ENCODE measurements around the gene RAB3D. TPM values are rescaled to one million over a fixed set of nuclear protein-coding genes. Genes with fewer than 3 reads are reported as not detected.

RAB3D gene
- total RNA-seq, 1 experiment from 2014 or later, result 28.9 TPM

DNA sequence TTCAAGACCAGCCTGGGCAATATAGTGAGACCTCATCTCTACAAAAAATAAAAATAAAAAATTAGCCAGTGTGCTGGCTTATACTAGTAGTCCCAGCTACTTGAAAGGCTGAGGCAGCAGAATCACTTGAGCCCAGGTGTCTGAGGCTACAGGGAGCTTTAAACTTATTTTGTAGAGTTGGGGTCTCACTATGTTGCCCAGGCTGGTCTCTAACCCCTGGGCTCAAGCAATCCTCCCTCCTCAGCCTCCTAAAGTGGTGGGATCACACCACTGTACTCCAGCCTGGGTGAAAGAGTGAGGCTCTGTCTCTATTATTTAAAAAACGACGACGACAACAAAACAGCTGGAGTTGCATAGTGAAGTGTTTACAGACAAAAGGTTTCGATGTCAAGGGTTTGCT lies 8.0 kb downstream of the RAB3D start:
- no peaks in the 10 kb centered on the region for H3K79me2 ChIP-seq (ENCODE audit: insufficient read depth, low read length)
- H4K20me1 ChIP-seq (ENCODE audit: insufficient read depth), result no peaks in the 10 kb centered on the region
- intact Hi-C loops (cut with micrococcal nuclease), result no loop called here
- H3K9ac ChIP-seq (ENCODE audit: low read length), result no peak overlapping the region
- no peaks in the 10 kb centered on the region for H3K9me3 ChIP-seq (ENCODE audit: control insufficient read depth in 1 of 2, insufficient read depth in 1 of 2, low read depth in 1 of 2, low read length in 2 of 2)
- DNase-seq (ENCODE audit: low read depth, low spot score) (no peak), ATAC-seq (no peak)
- no peak overlapping the region for H2AFZ ChIP-seq (ENCODE audit: low read depth, low read length, poor library complexity, severe bottlenecking)
- no peaks in the 10 kb centered on the region for H3K9me2 ChIP-seq (ENCODE audit: insufficient read depth)
- H3K4me3 ChIP-seq (replicated peaks in 1 of 2; ENCODE audit: low read depth in 1 of 2, low read length in 2 of 2), result no peak overlapping the region
- ChIA-PET CTCF (interaction anchor here (1.0 kb wide), 1 partner anchor 9 kb away, joined by 3 read pairs; no protein-coding TSS in a partner anchor), RAD21 (ENCODE audit: low non-redundant PET in 1 of 2, low total read pairs in 2 of 2, uncharacterized antibody in 2 of 2, unreplicated experiment in 2 of 2) (no interaction called here), POLR2A (interaction anchor here (0.6 kb wide), 1 partner anchor 1529 kb away, joined by 3 read pairs; no protein-coding TSS in a partner anchor)
- H3K27me3 ChIP-seq (ENCODE audit: insufficient read depth, low read length), result no peaks in the 10 kb centered on the region
- H3K4me2 ChIP-seq (ENCODE audit: low read length), result no peak overlapping the region
- TF ChIP-seq EZH2phosphoT487 (IDR thresholded peaks at IDR 0.05; ENCODE audit: borderline replicate concordance), result no peak
- TF ChIP-seq FOSL1 (IDR thresholded peaks at IDR 0.05; ENCODE audit: low read depth), result no peak
- TF ChIP-seq ELF1 (IDR thresholded peaks at IDR 0.05; ENCODE audit: borderline replicate concordance, low read depth), result no peak
- BruUV-seq (replicated peaks), result no TSS peak
- no peaks in the 10 kb centered on the region for H3K4me1 ChIP-seq (ENCODE audit: control insufficient read depth in 1 of 2, insufficient read depth in 2 of 2, low read length in 2 of 2)
- H3K27ac ChIP-seq (ENCODE audit: low read depth, low read length), result no peak overlapping the region
- H3K36me3 ChIP-seq (ENCODE audit: control insufficient read depth in 1 of 2, insufficient read depth in 2 of 2, low read length in 2 of 2), result peaks cover 7 to 19% of the 10 kb centered on the region in 2 experiments

DNA sequence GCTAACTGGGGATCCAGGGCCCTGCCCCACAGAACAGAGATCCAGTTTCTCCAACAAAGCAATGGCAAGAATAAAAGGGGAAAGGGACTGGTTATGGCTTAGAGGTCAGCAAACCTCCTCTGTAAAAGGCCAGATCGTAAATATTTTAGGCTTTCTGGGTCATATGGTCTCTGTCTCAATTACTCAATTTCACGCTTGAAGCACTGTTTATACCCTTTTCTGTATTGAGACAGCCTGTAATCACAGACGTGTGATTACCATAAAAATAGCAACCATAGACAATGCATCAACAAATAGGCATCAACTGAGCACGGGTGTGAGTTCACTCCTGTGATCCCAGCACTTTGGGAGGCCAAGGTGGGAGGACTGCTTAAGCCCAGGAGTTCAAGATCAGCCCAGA lies 9.3 kb downstream of the RAB3D start:
- no peaks in the 10 kb centered on the region for H3K4me1 ChIP-seq (ENCODE audit: control insufficient read depth in 1 of 2, insufficient read depth in 2 of 2, low read length in 2 of 2)
- TF ChIP-seq EZH2phosphoT487 (IDR thresholded peaks at IDR 0.05; ENCODE audit: borderline replicate concordance) (no peak), POLR2A (IDR thresholded peaks at IDR 0.05; ENCODE audit: borderline replicate concordance, extremely low read depth, insufficient read depth, insufficient read length) (no peak), ELF1 (IDR thresholded peaks at IDR 0.05; ENCODE audit: borderline replicate concordance, low read depth) (no peak), FOSL1 (IDR thresholded peaks at IDR 0.05; ENCODE audit: low read depth) (no peak), ZFX (IDR thresholded peaks at IDR 0.05) (no peak), TCF7L2 (IDR thresholded peaks at IDR 0.05; ENCODE audit: borderline replicate concordance, extremely low read depth, insufficient read depth, insufficient read length) (no peak), EGR1 (IDR thresholded peaks at IDR 0.05; ENCODE audit: low read depth) (no peak), SIN3A (IDR thresholded peaks at IDR 0.05; ENCODE audit: low read depth) (no peak), RAD21 (IDR thresholded peaks at IDR 0.05; ENCODE audit: low read depth) (no peak), YY1 (IDR thresholded peaks at IDR 0.05; ENCODE audit: extremely low read depth, insufficient replicate concordance, low read depth, low read length) (no peak)
- TF ChIP-seq, protein P1, sequence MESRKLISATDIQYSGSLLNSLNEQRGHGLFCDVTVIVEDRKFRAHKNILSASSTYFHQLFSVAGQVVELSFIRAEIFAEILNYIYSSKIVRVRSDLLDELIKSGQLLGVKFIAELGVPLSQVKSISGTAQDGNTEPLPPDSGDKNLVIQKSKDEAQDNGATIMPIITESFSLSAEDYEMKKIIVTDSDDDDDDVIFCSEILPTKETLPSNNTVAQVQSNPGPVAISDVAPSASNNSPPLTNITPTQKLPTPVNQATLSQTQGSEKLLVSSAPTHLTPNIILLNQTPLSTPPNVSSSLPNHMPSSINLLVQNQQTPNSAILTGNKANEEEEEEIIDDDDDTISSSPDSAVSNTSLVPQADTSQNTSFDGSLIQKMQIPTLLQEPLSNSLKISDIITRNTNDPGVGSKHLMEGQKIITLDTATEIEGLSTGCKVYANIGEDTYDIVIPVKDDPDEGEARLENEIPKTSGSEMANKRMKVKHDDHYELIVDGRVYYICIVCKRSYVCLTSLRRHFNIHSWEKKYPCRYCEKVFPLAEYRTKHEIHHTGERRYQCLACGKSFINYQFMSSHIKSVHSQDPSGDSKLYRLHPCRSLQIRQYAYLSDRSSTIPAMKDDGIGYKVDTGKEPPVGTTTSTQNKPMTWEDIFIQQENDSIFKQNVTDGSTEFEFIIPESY (IDR thresholded peaks at IDR 0.05; ENCODE audit: extremely low read depth, insufficient replicate concordance, low read length), result no peak
- TF ChIP-seq, protein P2, sequence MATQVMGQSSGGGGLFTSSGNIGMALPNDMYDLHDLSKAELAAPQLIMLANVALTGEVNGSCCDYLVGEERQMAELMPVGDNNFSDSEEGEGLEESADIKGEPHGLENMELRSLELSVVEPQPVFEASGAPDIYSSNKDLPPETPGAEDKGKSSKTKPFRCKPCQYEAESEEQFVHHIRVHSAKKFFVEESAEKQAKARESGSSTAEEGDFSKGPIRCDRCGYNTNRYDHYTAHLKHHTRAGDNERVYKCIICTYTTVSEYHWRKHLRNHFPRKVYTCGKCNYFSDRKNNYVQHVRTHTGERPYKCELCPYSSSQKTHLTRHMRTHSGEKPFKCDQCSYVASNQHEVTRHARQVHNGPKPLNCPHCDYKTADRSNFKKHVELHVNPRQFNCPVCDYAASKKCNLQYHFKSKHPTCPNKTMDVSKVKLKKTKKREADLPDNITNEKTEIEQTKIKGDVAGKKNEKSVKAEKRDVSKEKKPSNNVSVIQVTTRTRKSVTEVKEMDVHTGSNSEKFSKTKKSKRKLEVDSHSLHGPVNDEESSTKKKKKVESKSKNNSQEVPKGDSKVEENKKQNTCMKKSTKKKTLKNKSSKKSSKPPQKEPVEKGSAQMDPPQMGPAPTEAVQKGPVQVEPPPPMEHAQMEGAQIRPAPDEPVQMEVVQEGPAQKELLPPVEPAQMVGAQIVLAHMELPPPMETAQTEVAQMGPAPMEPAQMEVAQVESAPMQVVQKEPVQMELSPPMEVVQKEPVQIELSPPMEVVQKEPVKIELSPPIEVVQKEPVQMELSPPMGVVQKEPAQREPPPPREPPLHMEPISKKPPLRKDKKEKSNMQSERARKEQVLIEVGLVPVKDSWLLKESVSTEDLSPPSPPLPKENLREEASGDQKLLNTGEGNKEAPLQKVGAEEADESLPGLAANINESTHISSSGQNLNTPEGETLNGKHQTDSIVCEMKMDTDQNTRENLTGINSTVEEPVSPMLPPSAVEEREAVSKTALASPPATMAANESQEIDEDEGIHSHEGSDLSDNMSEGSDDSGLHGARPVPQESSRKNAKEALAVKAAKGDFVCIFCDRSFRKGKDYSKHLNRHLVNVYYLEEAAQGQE (IDR thresholded peaks at IDR 0.05; ENCODE audit: low read depth), result no peak
- TF ChIP-seq, protein P3, sequence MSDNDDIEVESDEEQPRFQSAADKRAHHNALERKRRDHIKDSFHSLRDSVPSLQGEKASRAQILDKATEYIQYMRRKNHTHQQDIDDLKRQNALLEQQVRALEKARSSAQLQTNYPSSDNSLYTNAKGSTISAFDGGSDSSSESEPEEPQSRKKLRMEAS (IDR thresholded peaks at IDR 0.05), result no peak
- H4K20me1 ChIP-seq (ENCODE audit: insufficient read depth), result no peaks in the 10 kb centered on the region
- no peak overlapping the region for H3K4me3 ChIP-seq (replicated peaks in 1 of 2; ENCODE audit: low read depth in 1 of 2, low read length in 2 of 2)
- no peaks in the 10 kb centered on the region for H3K27me3 ChIP-seq (ENCODE audit: insufficient read depth, low read length)
- DNase-seq (ENCODE audit: low read depth, low spot score), result no peak
- no peak for ATAC-seq
- ChIA-PET POLR2A (no interaction called here), CTCF (no interaction called here), RAD21 (ENCODE audit: low non-redundant PET in 1 of 2, low total read pairs in 2 of 2, uncharacterized antibody in 2 of 2, unreplicated experiment in 2 of 2) (no interaction called here)
- H3K36me3 ChIP-seq (ENCODE audit: control insufficient read depth in 1 of 2, insufficient read depth in 2 of 2, low read length in 2 of 2), result peaks cover 2 to 10% of the 10 kb centered on the region in 2 experiments; a peak in 3 of 4 replicates
- no peaks in the 10 kb centered on the region for H3K9me2 ChIP-seq (ENCODE audit: insufficient read depth)
- H3K9ac ChIP-seq (ENCODE audit: low read length), result no peak overlapping the region
- H3K9me3 ChIP-seq (ENCODE audit: control insufficient read depth in 1 of 2, insufficient read depth in 1 of 2, low read depth in 1 of 2, low read length in 2 of 2), result no peaks in the 10 kb centered on the region
- H3K27ac ChIP-seq (ENCODE audit: low read depth, low read length), result no peak overlapping the region
- no peak overlapping the region for H2AFZ ChIP-seq (ENCODE audit: low read depth, low read length, poor library complexity, severe bottlenecking)
- no TSS peak for BruUV-seq (replicated peaks)
- intact Hi-C loops (cut with micrococcal nuclease), result no loop called here
- H3K79me2 ChIP-seq (ENCODE audit: insufficient read depth, low read length), result no peaks in the 10 kb centered on the region
- H3K4me2 ChIP-seq (ENCODE audit: low read length), result no peak overlapping the region

Data from HCT116 (cell line).